Measurements from ENCODE around the gene TRIM14.
"Not testable (repeated sequence)": the region's sequence is repeated elsewhere in the genome, so short reads cannot be mapped to it uniquely, and the experiment has no call there.

The TRIM14 gene

DNA sequence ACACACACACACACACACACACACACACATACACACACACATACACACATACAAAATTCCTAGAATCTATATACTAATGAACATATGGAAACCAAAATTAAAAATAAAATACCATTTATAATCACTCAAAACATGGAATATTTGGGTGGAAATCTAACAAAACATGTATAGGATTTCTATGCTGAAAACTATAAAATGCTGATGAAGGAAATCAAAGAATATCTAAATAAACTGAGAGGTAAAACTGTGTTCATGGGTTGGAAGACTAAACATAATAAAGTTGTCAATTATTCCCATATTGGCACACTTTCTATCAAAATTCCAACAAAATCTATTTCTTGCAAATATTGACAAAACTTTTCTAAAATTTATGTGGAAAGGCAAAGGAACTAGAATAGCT lies 87.9 kb downstream of the TRIM14 start:
- FAIRE-seq (no peak), DNase-seq (ENCODE audit: extremely low spot score, insufficient read length, low read depth) (no peak)

DNA sequence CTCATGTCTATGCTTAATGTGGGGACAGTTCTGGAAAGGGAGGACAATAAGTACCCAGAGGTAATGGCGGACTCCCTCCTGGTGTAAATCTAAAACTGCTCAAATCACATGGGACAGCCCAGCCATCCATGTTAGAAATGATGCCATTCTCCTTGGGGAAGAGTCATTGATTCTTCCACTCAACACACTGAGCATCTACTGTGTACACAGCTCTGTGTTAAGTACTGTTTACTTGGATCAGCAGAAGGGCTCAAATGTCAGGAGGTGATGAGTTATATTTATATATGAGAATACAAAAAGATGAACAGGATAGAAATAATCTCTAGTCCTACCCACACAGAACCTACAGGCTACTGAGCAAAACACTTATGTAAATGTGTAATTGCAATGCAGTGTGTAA lies 94.3 kb downstream of the TRIM14 start:
- DNase-seq (ENCODE audit: extremely low spot score, insufficient read length, low read depth) (no peak), FAIRE-seq (no peak)

DNA sequence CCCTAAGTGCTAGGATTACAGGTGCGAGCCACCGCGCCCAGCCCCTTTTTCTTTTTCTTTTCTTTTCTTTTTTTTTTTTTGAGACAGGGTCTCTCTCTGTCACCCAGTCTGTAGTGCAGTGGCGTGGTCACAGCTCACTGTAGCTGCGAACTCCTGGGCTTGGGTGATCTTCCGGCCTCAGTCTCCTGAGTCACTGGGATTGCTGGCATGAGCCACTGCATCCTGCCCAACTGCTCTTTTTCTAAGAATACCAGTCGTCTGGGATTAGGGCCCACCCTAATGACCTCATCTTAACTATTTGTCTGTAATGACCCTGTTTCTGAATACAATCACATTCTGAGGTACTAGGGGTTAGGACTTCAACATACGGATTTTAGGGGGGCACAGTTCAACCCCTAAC lies 96.6 kb downstream of the TRIM14 start:
- DNase-seq (ENCODE audit: extremely low spot score, insufficient read length, low read depth) (no peak), FAIRE-seq (no peak)

DNA sequence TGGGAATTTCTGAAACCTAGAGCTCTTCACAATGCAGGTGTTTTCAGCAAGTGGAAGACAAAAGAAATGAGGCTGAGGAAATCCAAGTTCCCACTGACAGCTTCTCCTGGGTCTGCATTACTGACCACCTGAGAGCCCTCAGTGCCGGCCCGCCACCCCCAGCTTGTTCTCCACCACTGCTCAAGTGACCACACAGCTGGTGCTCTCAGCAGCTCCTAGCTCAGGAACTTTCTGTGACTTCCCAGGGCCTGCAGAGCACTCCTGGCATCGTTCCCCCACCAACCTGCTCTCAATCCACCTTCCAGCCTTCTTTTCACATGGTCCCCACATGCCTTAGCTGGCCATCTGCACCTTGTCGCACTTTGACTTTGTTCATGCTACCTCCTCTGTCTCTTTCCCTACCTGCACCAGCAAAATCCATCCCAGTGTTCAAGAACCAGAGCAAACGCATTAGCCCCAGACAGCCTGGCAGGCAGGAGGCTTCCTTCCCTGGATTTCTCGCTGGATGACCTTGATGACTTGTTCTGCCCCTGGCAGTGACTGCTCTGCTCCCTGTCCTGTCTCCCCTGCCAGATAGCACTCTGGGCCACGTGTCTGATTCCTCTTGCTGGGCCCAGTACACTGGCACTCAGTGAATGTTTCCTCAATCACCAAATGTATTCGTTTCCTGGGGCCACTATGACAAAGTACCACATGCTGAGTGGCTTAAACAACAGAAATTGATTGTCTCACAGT lies 97.5 kb downstream of the TRIM14 start:
- FAIRE-seq (no peak), DNase-seq (ENCODE audit: extremely low spot score, insufficient read length, low read depth) (no peak)

DNA sequence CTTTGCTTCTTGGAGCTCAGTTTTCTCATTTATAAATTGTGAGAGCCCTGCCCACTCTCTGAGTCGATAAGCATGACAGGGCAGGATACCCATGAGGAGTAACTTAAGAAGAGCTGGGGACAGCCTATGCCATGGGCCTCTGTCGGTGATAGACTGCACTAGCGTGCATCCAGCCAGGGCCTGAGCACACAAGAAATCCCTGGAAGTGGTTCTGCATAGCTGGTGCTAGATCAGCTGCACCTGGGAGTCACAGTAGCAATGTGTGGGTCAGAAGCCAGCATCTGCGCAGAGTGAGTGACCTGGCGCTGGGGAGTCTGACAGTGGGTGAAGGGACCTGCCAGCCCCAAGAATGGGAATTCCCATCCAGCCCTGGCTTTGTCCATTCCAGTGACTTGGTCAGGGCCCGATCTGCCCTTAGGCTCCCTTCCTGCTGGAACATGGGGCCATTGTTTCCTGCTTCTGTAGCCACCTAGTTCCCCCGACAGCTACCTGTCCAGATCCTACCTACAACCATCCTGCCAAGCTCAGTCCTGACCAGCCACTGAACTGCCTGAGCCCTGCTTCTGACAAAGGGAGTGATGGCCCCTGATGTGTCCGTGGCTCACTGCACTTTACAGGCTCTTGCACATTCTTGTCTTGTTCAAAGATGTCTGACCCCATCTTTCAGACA lies 98.4 kb downstream of the TRIM14 start:
- DNase-seq (ENCODE audit: extremely low spot score, insufficient read length, low read depth), result no peak
- no peak for FAIRE-seq

DNA sequence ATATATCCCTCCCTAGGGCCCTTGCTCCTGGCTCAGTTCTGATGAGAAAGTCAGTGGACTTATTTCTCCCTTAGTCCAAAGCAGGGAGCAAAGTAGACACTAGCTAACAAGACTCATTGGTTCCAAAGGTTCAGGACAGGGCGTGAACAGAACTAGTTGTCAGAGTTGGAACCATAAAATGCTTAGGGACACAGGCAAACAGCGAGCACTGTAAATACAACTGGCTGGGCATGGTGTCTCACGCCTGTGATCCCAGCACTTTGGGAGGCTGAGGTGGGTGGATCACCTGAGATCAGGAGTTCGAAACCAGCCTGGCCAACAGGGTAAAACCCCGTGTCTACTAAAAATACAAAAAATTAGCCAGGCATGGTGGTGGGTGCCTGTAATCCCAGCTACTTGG lies 99.2 kb downstream of the TRIM14 start:
- not testable (repeated sequence) for FAIRE-seq; DNase-seq (ENCODE audit: extremely low spot score, insufficient read length, low read depth)

Data from GM18507 (cell line).